Measurements from ENCODE around the gene DLG1. TPM values are rescaled to one million over a fixed set of nuclear protein-coding genes. Genes with fewer than 3 reads are reported as not detected.

The DLG1 gene
- total RNA-seq, 1 donor from 2014 or later: 44.6 TPM

GRCh38 chr3:197322149-197322548, 23.7 kb upstream of the DLG1 start:
- intact Hi-C loops (cut with micrococcal nuclease): no loop called here
- no peak for ATAC-seq
- DNase-seq: no peak

DNA sequence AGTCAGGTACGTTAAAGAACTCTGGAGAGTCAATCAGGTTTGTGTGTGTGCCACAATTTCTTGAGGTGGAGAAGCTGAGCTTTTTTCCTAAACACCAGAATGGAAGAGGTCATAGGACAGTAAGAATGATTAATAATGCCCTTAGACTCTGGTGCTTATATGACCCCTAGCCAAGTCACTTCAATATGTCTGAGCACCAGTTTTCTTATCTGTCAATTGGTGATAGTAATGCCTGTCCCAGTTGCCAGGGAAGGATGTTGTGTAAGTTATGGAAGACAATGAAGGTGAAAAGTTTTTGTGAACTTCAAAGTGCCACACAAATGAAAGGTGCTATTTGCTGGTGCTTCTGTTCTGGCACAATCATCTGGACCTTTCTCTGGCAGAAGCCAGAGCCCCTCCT, 22.2 kb upstream of the DLG1 start:
- intact Hi-C loops (cut with micrococcal nuclease): no loop called here
- ATAC-seq: peak; percentile 54

DNA sequence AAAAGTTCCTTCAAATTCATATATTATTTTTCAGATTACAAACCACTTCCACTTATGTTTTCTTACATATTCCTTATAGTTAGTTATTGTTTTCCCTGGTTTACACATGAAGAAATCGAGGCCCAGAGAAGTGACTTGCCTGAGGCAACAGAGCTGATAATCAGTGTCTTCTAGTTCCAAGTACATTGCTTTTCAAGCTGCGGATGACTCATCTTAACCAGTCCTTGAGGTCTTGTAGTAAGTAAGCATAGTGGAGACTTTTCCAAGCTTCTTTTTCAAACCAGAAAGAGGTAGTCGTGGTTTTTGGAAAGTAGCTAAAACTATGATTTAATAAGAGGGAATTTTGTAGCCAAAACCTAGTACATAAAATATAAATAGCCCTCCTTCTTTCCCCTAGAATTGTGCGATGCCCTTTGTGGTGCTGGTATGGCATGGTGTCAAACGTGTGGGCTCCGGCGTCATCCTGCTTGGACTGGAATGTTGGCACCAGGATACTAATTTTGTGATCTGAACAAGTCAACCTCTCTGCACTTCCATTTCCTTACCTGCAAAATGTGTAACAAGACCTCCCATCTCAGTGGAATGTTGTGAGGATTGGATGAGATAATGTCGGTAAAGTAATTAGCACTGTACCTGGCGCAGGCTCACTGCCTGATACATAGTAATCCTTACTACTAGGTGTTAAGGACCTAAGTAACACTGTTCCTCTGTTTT, 19.0 kb upstream of the DLG1 start:
- intact Hi-C loops (cut with micrococcal nuclease): no loop called here
- ATAC-seq: peak; percentile 85
- DNase-seq: peak; percentile 39

More for the DNA sequence above, 22.2 kb upstream of the DLG1 start:
- DNase-seq: no peak

DNA sequence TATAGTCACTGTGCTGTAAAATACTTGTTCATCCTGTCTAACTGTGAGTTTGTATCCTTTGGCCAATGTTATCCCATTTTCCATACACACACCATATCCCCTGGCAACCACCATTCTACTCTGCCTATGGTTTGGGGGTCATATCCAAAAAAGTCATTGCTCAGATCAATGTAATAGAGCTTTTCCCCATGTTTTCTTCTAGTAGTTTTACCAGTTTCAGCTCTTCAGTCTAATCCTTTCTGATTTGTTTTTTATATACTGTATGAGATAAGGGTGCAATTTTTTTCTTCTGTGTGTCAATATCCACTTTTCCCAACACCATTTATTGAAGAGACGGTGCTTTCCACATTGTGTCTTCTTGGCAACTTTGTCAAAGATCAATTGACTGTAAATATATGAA, 14.0 kb upstream of the DLG1 start:
- intact Hi-C loops (cut with micrococcal nuclease): no loop called here

DNA sequence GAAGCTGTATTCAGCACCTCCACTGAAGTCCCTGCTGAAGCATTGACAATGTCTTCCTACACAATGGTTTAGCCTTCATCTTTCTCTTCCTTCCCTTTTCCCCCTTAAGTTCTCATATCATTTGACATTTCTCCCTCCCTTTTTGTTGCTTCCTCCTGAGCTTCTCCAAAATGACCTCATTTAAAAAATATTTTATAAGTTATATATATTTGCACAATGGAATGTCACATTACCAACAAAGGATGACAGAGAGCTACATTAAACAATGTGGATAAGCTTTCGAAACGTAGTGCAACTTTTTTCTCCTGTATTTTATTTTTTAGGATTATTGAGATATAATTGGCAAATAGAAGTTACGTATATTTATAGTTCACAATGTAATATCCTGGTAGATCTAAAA, 13.2 kb upstream of the DLG1 start:
- intact Hi-C loops (cut with micrococcal nuclease): no loop called here
- ATAC-seq (no peak), DNase-seq (no peak)

More for the DNA sequence above, 14.0 kb upstream of the DLG1 start:
- ATAC-seq (no peak), DNase-seq (no peak)

DNA sequence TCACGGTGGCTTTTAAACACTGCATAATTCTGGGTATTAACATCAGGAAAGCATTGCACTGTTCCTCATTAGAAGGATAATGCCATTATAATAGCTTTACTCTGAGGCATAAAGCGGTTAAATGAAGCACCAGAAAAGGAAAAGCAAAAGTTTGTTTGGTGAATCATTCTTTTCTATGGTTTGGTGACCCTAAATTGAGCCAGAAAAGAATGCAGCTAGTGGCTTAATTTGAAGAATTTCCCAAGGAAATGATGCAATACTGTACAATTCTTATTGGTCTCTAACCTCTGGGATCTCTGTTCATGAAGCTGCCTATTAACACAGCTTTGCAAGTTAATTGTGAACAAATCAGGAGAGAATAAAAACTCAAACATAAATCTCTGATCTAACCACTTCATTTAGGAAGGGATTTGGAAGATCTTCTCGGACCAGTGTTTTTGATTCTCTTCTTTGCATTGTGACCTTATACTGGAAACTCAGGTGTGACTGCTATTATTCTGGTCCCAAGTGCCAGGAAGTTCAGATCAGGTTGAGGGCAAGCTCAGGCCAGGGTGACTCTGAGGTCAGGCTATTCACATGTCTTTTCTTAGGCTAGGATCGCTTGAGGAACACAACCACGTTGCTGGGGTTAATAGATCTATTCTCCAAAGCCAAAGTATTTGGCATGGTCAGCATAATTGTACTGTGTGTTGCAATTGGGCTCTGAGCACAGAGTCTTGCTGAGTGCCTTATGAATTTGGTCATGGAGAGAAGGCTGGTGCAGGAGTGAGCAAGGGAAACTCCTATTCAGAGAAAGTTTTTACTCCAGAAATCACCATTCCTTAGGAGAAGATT, 11.3 kb upstream of the DLG1 start:
- DNase-seq: no peak
- intact Hi-C loops (cut with micrococcal nuclease): no loop called here
- ATAC-seq: peak; percentile 93

GRCh38 chr3:197308591-197308990, 10.2 kb upstream of the DLG1 start:
- intact Hi-C loops (cut with micrococcal nuclease): no loop called here
- ATAC-seq (peak; percentile 22), DNase-seq (no peak)

- DNase-seq (no peak), ATAC-seq (no peak)
- intact Hi-C loops (cut with micrococcal nuclease): no loop called here
Observed at GRCh38 chr3:197306374-197307086, 8.1 kb upstream of the DLG1 start.

DNA sequence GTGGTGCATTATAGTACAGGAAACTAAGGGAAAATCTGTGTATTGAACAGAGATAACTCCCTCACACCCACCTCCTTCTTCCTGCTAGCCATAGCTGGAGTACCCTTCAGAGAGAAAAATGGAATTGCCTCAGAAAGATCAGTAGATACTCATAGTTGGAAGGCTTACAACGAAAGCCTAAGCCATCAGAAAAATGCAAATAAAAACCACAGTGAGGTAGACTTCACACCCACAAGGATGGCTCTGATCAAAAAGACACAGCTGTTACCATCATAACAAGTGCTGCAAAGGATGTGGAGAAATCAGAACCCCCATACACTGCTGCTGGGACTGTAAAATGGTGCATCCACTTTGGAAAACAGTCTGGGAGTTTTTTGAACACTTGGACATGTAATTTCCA, 7.4 kb upstream of the DLG1 start:
- no peak for DNase-seq
- intact Hi-C loops (cut with micrococcal nuclease): no loop called here
- ATAC-seq: no peak

- no peak for DNase-seq
- intact Hi-C loops (cut with micrococcal nuclease): no loop called here
- ATAC-seq: no peak
Observed at GRCh38 chr3:197303452-197303851, 5.0 kb upstream of the DLG1 start.

GRCh38 chr3:197302696-197303341, 4.4 kb upstream of the DLG1 start:
- no peak for ATAC-seq
- DNase-seq: no peak
- intact Hi-C loops (cut with micrococcal nuclease): no loop called here

DNA sequence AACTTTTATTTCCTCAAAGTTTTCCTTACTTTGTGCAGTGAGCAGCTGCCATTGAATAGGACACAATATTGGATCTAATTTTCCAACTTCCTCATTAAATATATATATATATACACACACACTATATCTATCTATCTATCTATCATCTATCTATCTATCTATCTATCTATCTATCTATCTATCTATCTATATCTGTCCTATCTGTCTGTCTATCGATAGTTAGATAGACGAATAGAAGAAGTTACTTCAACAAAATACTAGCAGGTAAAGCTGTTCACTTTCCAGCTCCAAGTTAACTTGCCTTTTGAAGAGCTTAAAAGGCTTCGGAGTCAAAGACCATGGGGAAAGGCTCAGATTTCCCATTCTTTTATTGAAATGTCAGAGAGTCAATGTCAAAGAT, 3.6 kb upstream of the DLG1 start:
- no peak for DNase-seq
- ATAC-seq: no peak
- intact Hi-C loops (cut with micrococcal nuclease): no loop called here

DNA sequence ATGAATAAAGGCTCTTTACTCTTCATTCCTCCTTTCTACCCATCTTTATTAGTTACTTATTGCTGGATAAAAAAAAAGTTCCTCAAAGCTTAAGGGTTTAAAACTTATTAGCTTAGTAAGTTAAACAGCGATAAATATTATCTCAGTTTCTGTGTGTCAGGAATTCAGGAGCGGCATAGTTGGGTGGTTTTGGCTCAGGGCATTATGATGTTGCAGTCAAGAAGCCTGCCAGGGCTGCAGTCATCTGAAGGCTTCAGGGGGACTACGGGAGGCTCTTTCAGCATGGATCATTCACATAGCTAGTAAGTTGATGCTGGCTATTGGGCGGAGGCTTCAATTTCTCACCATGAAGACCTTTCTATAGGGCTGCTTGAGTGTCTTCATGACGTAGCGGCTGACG, 1.9 kb upstream of the DLG1 start:
- intact Hi-C loops (cut with micrococcal nuclease): no loop called here
- no peak for DNase-seq
- no peak for ATAC-seq

- peak; percentile 35 for ATAC-seq
- intact Hi-C loops (cut with micrococcal nuclease): no loop called here
- DNase-seq: peak; percentile 52
Observed at GRCh38 chr3:197298945-197299854, 788 bp upstream of the DLG1 start.

DNA sequence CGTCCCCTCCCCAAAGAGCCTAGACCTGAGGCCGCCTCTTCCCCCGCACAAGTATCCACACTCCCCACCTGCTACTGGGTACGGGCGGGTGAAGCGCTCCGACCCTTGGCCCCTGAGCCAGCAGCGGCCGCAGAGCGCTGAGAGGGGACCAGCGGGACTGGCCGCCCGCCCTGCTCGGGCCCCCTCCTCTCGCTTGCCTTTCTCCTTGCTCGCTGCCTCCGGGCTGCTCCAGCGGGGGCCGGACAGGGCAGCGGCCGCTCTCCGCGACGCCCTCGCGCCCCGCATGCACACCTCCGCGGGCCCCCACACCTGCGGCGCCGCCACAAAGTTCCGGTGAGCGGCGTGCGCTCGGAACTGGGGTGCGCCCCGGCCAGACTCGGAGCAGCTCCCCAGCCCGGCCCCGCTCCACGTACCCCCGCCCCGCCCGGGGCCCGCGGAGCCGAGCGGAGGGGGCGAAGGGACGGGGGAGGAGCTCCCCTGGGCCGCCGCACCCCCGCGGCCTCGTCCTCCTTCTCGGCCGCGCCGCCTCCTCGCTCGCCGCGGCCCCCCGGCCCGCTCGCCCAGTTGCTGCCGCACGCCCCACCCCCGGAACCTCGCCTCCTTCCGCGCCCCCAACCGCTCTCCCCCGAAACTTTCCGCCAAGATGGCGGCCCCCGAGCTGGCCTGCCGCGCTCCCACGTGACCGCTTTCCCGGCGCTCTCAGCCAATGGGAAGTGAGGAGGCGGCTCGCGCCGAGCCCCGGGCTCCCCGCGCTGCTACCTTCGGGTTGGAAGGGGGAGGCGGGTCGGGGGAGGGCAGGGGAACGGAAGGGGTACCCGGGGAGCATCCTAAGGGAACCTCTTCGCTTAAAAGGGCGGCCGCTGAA, 704 bp downstream of the DLG1 start:
- intact Hi-C loops (cut with micrococcal nuclease): no loop called here
- DNase-seq (peak; percentile 95), ATAC-seq (peak; percentile 95)

DNA sequence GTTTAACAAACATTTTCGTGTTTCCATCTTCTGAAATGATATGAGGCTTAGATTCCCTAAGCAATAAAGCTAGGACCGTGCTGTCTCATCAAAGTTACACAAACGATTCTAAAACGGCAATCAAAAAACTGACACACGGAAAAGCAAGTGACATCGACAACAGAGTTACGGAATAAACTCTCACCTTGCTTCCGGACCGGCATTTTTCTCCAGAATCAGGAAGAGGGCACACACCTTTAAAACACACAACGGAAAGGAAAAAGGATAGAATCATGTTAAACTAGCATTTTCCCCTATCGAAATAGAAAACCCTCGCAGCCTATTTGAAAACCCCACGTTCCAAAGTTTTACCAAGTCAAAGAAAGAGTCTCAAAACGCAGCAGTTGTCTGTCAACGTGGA, 1.4 kb downstream of the DLG1 start:
- ATAC-seq (no peak), DNase-seq (no peak)
- intact Hi-C loops (cut with micrococcal nuclease): no loop called here

GRCh38 chr3:197296545-197296944, 1.9 kb downstream of the DLG1 start:
- intact Hi-C loops (cut with micrococcal nuclease): no loop called here
- DNase-seq (no peak), ATAC-seq (no peak)

- intact Hi-C loops (cut with micrococcal nuclease): no loop called here
- DNase-seq: no peak
- no peak for ATAC-seq
Observed at GRCh38 chr3:197295871-197296270, 2.5 kb downstream of the DLG1 start.

All from left ventricle myocardium superior (tissue), 1 donor.